KMS-11 (cell line): ENCODE results near the gene NCAM2.

Source experiments
- H2AFZ ChIP-seq: fragments of 200-600 bp; sonication (generic); 2 replicates; pipeline ENCODE4 v1.6.1; 2016; ENCODE audit warnings: antibody characterized with exemption, mixed run types, low read depth
- H3K27ac ChIP-seq: fragments of 200-600 bp; sonication (generic); 2 replicates; pipeline ENCODE4 v1.6.1; 2016; ENCODE audit warnings: mild to moderate bottlenecking, mixed run types
- H3K27me3 ChIP-seq: fragments of 200-600 bp; sonication (generic); 2 replicates; pipeline ENCODE4 v1.6.1; 2017; ENCODE audit warnings: mild to moderate bottlenecking, low read depth, mixed run types, moderate library complexity; ENCODE audit not compliant: insufficient read depth
- H3K36me3 ChIP-seq: fragments of 200-600 bp; sonication (generic); 2 replicates; pipeline ENCODE4 v1.6.1; 2017; ENCODE audit warnings: mild to moderate bottlenecking, mixed run types; ENCODE audit not compliant: insufficient read depth
- H3K4me1 ChIP-seq: fragments of 200-600 bp; sonication (generic); 2 replicates; pipeline ENCODE4 v1.6.1; 2016; ENCODE audit warnings: mild to moderate bottlenecking, low read depth, mixed run types; ENCODE audit not compliant: poor library complexity, severe bottlenecking
- H3K4me2 ChIP-seq: fragments of 200-600 bp; sonication (generic); 2 replicates; pipeline ENCODE4 v1.7.0; 2016; ENCODE audit warnings: mild to moderate bottlenecking, mixed run types
- H3K4me3 ChIP-seq: fragments of 200-600 bp; sonication (generic); IDR thresholded peaks from 2 replicates; pipeline ENCODE4 v1.6.1; 2017; ENCODE audit warnings: low read depth, low read length, mixed read lengths; ENCODE audit not compliant: insufficient read depth
- H3K79me2 ChIP-seq: fragments of 200-600 bp; sonication (generic); 2 replicates; pipeline ENCODE4 v1.6.1; 2016; ENCODE audit warnings: low read depth, mixed run types; ENCODE audit not compliant: insufficient read depth
- H3K9ac ChIP-seq: fragments of 200-600 bp; sonication (generic); 2 replicates; pipeline ENCODE4 v1.6.1; 2016; ENCODE audit warnings: mild to moderate bottlenecking, mixed run types
- H4K20me1 ChIP-seq: fragments of 200-600 bp; sonication (generic); 2 replicates; pipeline ENCODE4 v1.6.1; 2016; ENCODE audit warnings: mild to moderate bottlenecking, mixed run types; ENCODE audit not compliant: insufficient read depth
- TF ChIP-seq, protein P1 (sequence below): fragments of 200-600 bp; sonication (generic); conservative IDR thresholded peaks from 2 replicates; pipeline ENCODE4 v1.6.1; 2017; ENCODE audit warnings: low read depth, mild to moderate bottlenecking, antibody characterized with exemption, low read length, moderate library complexity, mixed read lengths

The NCAM2 gene

GRCh38 chr21:21163904-21164303 lies 165.7 kb downstream of the NCAM2 start:
- H3K4me2 ChIP-seq = no peak overlapping the region
- no peak overlapping the region for H3K27ac ChIP-seq
- H3K9ac ChIP-seq = no peak overlapping the region
- TF ChIP-seq, protein P1, sequence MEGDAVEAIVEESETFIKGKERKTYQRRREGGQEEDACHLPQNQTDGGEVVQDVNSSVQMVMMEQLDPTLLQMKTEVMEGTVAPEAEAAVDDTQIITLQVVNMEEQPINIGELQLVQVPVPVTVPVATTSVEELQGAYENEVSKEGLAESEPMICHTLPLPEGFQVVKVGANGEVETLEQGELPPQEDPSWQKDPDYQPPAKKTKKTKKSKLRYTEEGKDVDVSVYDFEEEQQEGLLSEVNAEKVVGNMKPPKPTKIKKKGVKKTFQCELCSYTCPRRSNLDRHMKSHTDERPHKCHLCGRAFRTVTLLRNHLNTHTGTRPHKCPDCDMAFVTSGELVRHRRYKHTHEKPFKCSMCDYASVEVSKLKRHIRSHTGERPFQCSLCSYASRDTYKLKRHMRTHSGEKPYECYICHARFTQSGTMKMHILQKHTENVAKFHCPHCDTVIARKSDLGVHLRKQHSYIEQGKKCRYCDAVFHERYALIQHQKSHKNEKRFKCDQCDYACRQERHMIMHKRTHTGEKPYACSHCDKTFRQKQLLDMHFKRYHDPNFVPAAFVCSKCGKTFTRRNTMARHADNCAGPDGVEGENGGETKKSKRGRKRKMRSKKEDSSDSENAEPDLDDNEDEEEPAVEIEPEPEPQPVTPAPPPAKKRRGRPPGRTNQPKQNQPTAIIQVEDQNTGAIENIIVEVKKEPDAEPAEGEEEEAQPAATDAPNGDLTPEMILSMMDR = peak; percentile 84
- H3K36me3 ChIP-seq = no peaks in the 10 kb centered on the region
- H3K4me1 ChIP-seq = no peaks in the 10 kb centered on the region
- no peaks in the 10 kb centered on the region for H3K27me3 ChIP-seq
- no peaks in the 10 kb centered on the region for H4K20me1 ChIP-seq
- H3K4me3 ChIP-seq = no peak overlapping the region
- no peaks in the 10 kb centered on the region for H3K79me2 ChIP-seq
- H2AFZ ChIP-seq = no peak overlapping the region

GRCh38 chr21:21165063-21165645 lies 166.9 kb downstream of the NCAM2 start:
- no peak overlapping the region for H2AFZ ChIP-seq
- no peaks in the 10 kb centered on the region for H4K20me1 ChIP-seq
- no peaks in the 10 kb centered on the region for H3K36me3 ChIP-seq
- H3K4me1 ChIP-seq = no peaks in the 10 kb centered on the region
- no peak overlapping the region for H3K9ac ChIP-seq
- no peak overlapping the region for H3K4me2 ChIP-seq
- no peak overlapping the region for H3K27ac ChIP-seq
- no peak overlapping the region for H3K4me3 ChIP-seq
- H3K27me3 ChIP-seq = no peaks in the 10 kb centered on the region
- TF ChIP-seq, protein P1 = no peak
- H3K79me2 ChIP-seq = no peaks in the 10 kb centered on the region

GRCh38 chr21:21174676-21175075 lies 176.5 kb downstream of the NCAM2 start:
- H3K4me2 ChIP-seq = no peak overlapping the region
- no peaks in the 10 kb centered on the region for H3K36me3 ChIP-seq
- no peak overlapping the region for H3K4me3 ChIP-seq
- H3K27me3 ChIP-seq = no peaks in the 10 kb centered on the region
- H3K79me2 ChIP-seq = no peaks in the 10 kb centered on the region
- H3K4me1 ChIP-seq = peaks cover 7% of the 10 kb centered on the region
- H2AFZ ChIP-seq = no peak overlapping the region
- H3K9ac ChIP-seq = no peak overlapping the region
- TF ChIP-seq, protein P1 = no peak
- no peaks in the 10 kb centered on the region for H4K20me1 ChIP-seq
- H3K27ac ChIP-seq = no peak overlapping the region

GRCh38 chr21:21175798-21176334 lies 177.7 kb downstream of the NCAM2 start:
- Histone ChIP-seq H3K27ac (no peak overlapping the region), H3K36me3 (no peaks in the 10 kb centered on the region), H3K27me3 (no peaks in the 10 kb centered on the region), H4K20me1 (no peaks in the 10 kb centered on the region), H3K79me2 (no peaks in the 10 kb centered on the region), H3K4me3 (no peak overlapping the region), H2AFZ (no peak overlapping the region), H3K9ac (no peak overlapping the region), H3K4me1 (peaks cover 7% of the 10 kb centered on the region), H3K4me2 (peak overlapping the region; percentile 36; the same call in 1 of the 2 replicates)
- TF ChIP-seq, protein P1 = no peak
